ENCODE results near the gene JSRP1.

DNA sequence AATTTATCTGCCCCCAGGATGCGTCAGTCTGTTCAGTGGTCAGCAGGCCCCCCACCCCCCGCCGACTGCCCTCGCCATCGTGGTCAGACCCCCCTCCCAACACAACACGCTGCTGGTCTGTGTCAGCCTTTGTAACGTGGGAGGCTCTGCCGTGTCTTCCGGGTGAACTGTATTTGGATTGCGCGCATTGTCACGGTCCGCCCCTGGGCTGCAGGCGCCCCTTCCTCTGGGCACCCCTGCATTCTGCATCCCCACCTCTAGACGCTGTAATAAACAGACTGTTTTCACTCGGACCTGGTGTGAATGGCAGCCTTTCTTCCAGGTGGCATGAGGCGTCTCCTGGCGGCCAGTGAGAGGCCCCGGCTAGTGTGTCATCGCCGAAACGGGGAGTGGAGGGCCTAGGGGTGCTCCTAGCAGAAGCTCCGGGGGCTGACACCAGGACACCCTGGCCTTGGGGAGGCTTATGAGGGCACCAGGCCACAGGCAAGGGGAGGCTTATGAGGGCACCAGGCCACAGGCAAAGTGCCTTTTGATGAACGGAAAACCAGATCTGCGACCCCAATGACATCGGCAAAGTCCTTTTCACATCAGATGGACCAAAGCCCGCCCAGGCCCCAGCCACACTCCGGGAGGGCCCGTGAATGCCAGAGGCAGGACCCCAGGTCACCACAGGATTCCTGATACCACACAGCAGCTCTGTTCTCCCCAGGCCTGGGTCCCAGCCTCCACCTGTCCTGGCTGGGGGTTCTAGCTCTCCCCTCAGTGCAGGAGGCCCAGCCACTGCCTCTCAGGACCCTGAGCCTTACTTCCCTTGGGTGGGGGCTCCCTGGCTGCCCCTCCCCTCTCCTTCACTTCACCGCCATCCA, 23.7 kb downstream of the JSRP1 start:
- TF ChIP-seq TAF1 (IDR thresholded peaks at IDR 0.05; ENCODE audit: borderline replicate concordance, low read depth, low read length) (no peak), POLR2A (IDR thresholded peaks at IDR 0.05; ENCODE audit: low read depth, low read length) (no peak; the same call in none of the 2 replicates)
